Measurements from ENCODE around the gene UBR1. TPM values are rescaled to one million over a fixed set of nuclear protein-coding genes. Genes with fewer than 3 reads are reported as not detected.

UBR1 gene
- total RNA-seq, 1 experiment from 2014 or later = 17.9 TPM

- ChIA-PET RAD21 (ENCODE audit: low non-redundant PET in 1 of 2, low total read pairs in 2 of 2, uncharacterized antibody in 2 of 2, unreplicated experiment in 2 of 2) (interaction anchor here in 1 of 2 experiments (0.7 kb wide), 1 partner anchor 164 kb away, joined by 5 read pairs; no protein-coding TSS in a partner anchor), POLR2A (interaction anchor here (1.8 kb wide), 1 partner anchor 16 kb away, joined by 5 read pairs; the partner anchor contains the start of gene UBR1), CTCF (no interaction called here)
- Histone ChIP-seq H4K20me1 (ENCODE audit: insufficient read depth) (no peaks in the 10 kb centered on the region), H3K4me2 (ENCODE audit: low read length) (peak overlapping the region; percentile 75; the same call in 1 of the 2 replicates), H3K9ac (ENCODE audit: low read length) (no peak overlapping the region), H2AFZ (ENCODE audit: low read depth, low read length, poor library complexity, severe bottlenecking) (peak overlapping the region; percentile 3), H3K79me2 (ENCODE audit: insufficient read depth, low read length) (no peaks in the 10 kb centered on the region), H3K36me3 (ENCODE audit: control insufficient read depth in 1 of 2, insufficient read depth in 2 of 2, low read length in 2 of 2) (no peaks in the 10 kb centered on the region), H3K27ac (ENCODE audit: low read depth, low read length) (no peak overlapping the region), H3K4me3 (replicated peaks in 1 of 2; ENCODE audit: low read depth in 1 of 2, low read length in 2 of 2) (no peak overlapping the region), H3K27me3 (ENCODE audit: insufficient read depth, low read length) (no peaks in the 10 kb centered on the region), H3K9me2 (ENCODE audit: insufficient read depth) (no peaks in the 10 kb centered on the region), H3K4me1 (ENCODE audit: control insufficient read depth in 1 of 2, insufficient read depth in 2 of 2, low read length in 2 of 2) (peaks cover 10 to 31% of the 10 kb centered on the region in 2 experiments; a peak in 3 of 4 replicates), H3K9me3 (ENCODE audit: control insufficient read depth in 1 of 2, insufficient read depth in 1 of 2, low read depth in 1 of 2, low read length in 2 of 2) (no peaks in the 10 kb centered on the region)
- intact Hi-C loops (cut with micrococcal nuclease) = no loop called here
- DNase-seq (ENCODE audit: low read depth, low spot score) (no peak), ATAC-seq (no peak)
- TF ChIP-seq SP1 (IDR thresholded peaks at IDR 0.05; ENCODE audit: low read depth) (no peak), TCF7L2 (IDR thresholded peaks at IDR 0.05; ENCODE audit: borderline replicate concordance, extremely low read depth, insufficient read depth, insufficient read length) (no peak), ZBTB33 (IDR thresholded peaks at IDR 0.05; ENCODE audit: extremely low read depth, insufficient replicate concordance, low read length) (no peak), EZH2 (IDR thresholded peaks at IDR 0.05) (no peak), CTCF (IDR thresholded peaks at IDR 0.05 in 2 of 3, conservative IDR thresholded peaks at IDR 0.05 in 1 of 3; ENCODE audit: borderline replicate concordance in 1 of 3, insufficient read depth in 1 of 3, low read depth in 2 of 3, low read length in 2 of 3) (no peak), ATF3 (IDR thresholded peaks at IDR 0.05) (no peak), ZFX (IDR thresholded peaks at IDR 0.05) (no peak)
- BruUV-seq (replicated peaks) = no TSS peak
Observed at GRCh38 chr15:43121863-43122262, 16.0 kb upstream of the UBR1 start.

Measured in HCT116 (cell line).